WTC11 (cell line): ENCODE results near the gene MID1. TPM values are rescaled to one million over a fixed set of nuclear protein-coding genes. Genes with fewer than 3 reads are reported as not detected.

ENCODE experiments used
- ATAC-seq: fragments of 200-7000 bp; cut with Tn5 transposase; 2 replicates; pipeline ENCODE4 v1.10.0; 2021; ENCODE audit warnings: mild to moderate bottlenecking, moderate library complexity
- CTCF ChIA-PET: fragments of 300-600 bp; sonication (Branson Sonifier 250); formaldehyde crosslinking; loops from one replicate; lab custom pipeline; 2021; ENCODE audit warnings: antibody characterized with exemption; lab: Charles Lee
- POLR2A ChIA-PET: fragments of 350-600 bp; sonication (Branson Sonifier 250); formaldehyde crosslinking; loops from one replicate; lab custom pipeline; 2021; ENCODE audit warnings: antibody characterized with exemption; lab: Charles Lee
- DNase-seq: peaks from one replicate; pipeline ENCODE4 v3.0.0; 2021; ENCODE audit warnings: low spot score
- H3K27ac Mint-ChIP-seq: 2 replicates; pipeline ENCODE4 v1.8.0; 2021; ENCODE audit warnings: mixed read lengths
- H3K27me3 Mint-ChIP-seq: 2 replicates; pipeline ENCODE4 v1.8.0; 2021; ENCODE audit warnings: low read depth, mild to moderate bottlenecking, moderate library complexity, mixed read lengths
- H3K36me3 Mint-ChIP-seq: 2 replicates; pipeline ENCODE4 v1.8.0; 2021; ENCODE audit warnings: mixed read lengths
- H3K4me1 Mint-ChIP-seq: 2 replicates; pipeline ENCODE4 v1.8.0; 2022; ENCODE audit warnings: mixed read lengths
- H3K4me3 Mint-ChIP-seq: 2 replicates; pipeline ENCODE4 v1.8.0; 2021; ENCODE audit warnings: mild to moderate bottlenecking, moderate library complexity, mixed read lengths
- H3K9me3 Mint-ChIP-seq: 2 replicates; pipeline ENCODE4 v1.8.0; 2021; ENCODE audit warnings: mixed read lengths
- AR ChIP-seq: fragments of 250-450 bp; sonication (Bioruptor Pico); IDR thresholded peaks from 2 replicates; pipeline ENCODE4 v1.9.0; 2021; ENCODE audit warnings: mild to moderate bottlenecking
- ARID4B ChIP-seq: sonication (generic); formaldehyde crosslinking; IDR thresholded peaks from 2 replicates; pipeline ENCODE4 v1.8.0; 2023; ENCODE audit warnings: missing genetic modification reagents, mild to moderate bottlenecking, borderline replicate concordance
- ATF3 ChIP-seq: sonication (generic); formaldehyde crosslinking; conservative IDR thresholded peaks from 2 replicates; pipeline ENCODE4 v1.8.1; 2022; ENCODE audit warnings: mild to moderate bottlenecking, missing genetic modification reagents
- CDX4 ChIP-seq: fragments of 250-450 bp; sonication (Bioruptor Pico); IDR thresholded peaks from 2 replicates; pipeline ENCODE4 v1.9.0; 2021; ENCODE audit warnings: moderate library complexity, mild to moderate bottlenecking, inconsistent platforms, borderline replicate concordance
- E2F4 ChIP-seq: sonication (generic); formaldehyde crosslinking; IDR thresholded peaks from 2 replicates; pipeline ENCODE4 v1.8.1; 2022; ENCODE audit warnings: low read depth, mild to moderate bottlenecking, moderate library complexity, missing genetic modification reagents, borderline replicate concordance
- ERG ChIP-seq: fragments of 250-450 bp; sonication (Bioruptor Pico); IDR thresholded peaks from 2 replicates; pipeline ENCODE4 v1.8.0; 2021; ENCODE audit warnings: mild to moderate bottlenecking
- FOXJ3 ChIP-seq: sonication (generic); formaldehyde crosslinking; IDR thresholded peaks from 2 replicates; pipeline ENCODE4 v1.9.0; 2021; ENCODE audit warnings: missing genetic modification reagents, mild to moderate bottlenecking, borderline replicate concordance
- FOXP1 ChIP-seq: sonication (generic); formaldehyde crosslinking; IDR thresholded peaks from 2 replicates; pipeline ENCODE4 v1.8.0; 2022; ENCODE audit warnings: missing genetic modification reagents, mild to moderate bottlenecking, moderate library complexity, borderline replicate concordance
- IRF1 ChIP-seq: sonication (generic); formaldehyde crosslinking; IDR thresholded peaks from 2 replicates; pipeline ENCODE4 v1.8.0; 2023; ENCODE audit warnings: missing genetic modification reagents
- IRF2 ChIP-seq: sonication (generic); formaldehyde crosslinking; IDR thresholded peaks from 2 replicates; pipeline ENCODE4 v1.8.0; 2022; ENCODE audit warnings: low read depth, missing genetic modification reagents, borderline replicate concordance
- JUN ChIP-seq: sonication (generic); formaldehyde crosslinking; IDR thresholded peaks from 2 replicates; pipeline ENCODE4 v1.8.0; 2023; ENCODE audit warnings: mild to moderate bottlenecking, missing genetic modification reagents
- NFATC4 ChIP-seq: fragments of 250-450 bp; sonication (Bioruptor Pico); IDR thresholded peaks from 2 replicates; pipeline ENCODE4 v1.9.0; 2021; ENCODE audit warnings: mild to moderate bottlenecking
- SMAD4 ChIP-seq: sonication (generic); formaldehyde crosslinking; IDR thresholded peaks from 2 replicates; pipeline ENCODE4 v1.8.0; 2022; ENCODE audit warnings: mild to moderate bottlenecking, missing genetic modification reagents
- SOX15 ChIP-seq: fragments of 250-450 bp; sonication (Bioruptor Pico); IDR thresholded peaks from 2 replicates; pipeline ENCODE4 v1.9.0; 2021; ENCODE audit warnings: mild to moderate bottlenecking
- SP1 ChIP-seq: sonication (generic); formaldehyde crosslinking; conservative IDR thresholded peaks from 2 replicates; pipeline ENCODE4 v1.8.1; 2022; ENCODE audit warnings: missing genetic modification reagents
- TCF7 ChIP-seq: sonication (generic); formaldehyde crosslinking; IDR thresholded peaks from 2 replicates; pipeline ENCODE4 v1.8.0; 2022; ENCODE audit warnings: mild to moderate bottlenecking, low read depth, missing genetic modification reagents, moderate library complexity
- ZBTB21 ChIP-seq: sonication (generic); formaldehyde crosslinking; IDR thresholded peaks from 2 replicates; pipeline ENCODE4 v1.8.1; 2023; ENCODE audit warnings: mild to moderate bottlenecking, missing genetic modification reagents, borderline replicate concordance
- ZNF219 ChIP-seq: sonication (generic); formaldehyde crosslinking; IDR thresholded peaks from 2 replicates; pipeline ENCODE4 v1.8.0; 2023; ENCODE audit warnings: missing genetic modification reagents, mild to moderate bottlenecking, borderline replicate concordance
- ZNF317 ChIP-seq: sonication (generic); formaldehyde crosslinking; IDR thresholded peaks from 2 replicates; pipeline ENCODE4 v1.8.1; 2023; ENCODE audit warnings: low read depth, mild to moderate bottlenecking, moderate library complexity, missing genetic modification reagents, borderline replicate concordance
- total RNA-seq: library from RNA; stranded (reverse); gene quantifications from 3 replicates; pipeline ENCODE4 v1.2.3, GENCODE V29; 2021

Gene MID1
- total RNA-seq, 1 experiment from 2014 or later = 52.2 TPM

GRCh38 chrX:10467793-10468192 is 152.6 kb downstream of the MID1 start:
- Mint-ChIP-seq H3K4me1 (peaks cover 18% of the 10 kb centered on the region), H3K27ac (no peak overlapping the region), H3K9me3 (no peaks in the 10 kb centered on the region), H3K36me3 (peaks cover 52% of the 10 kb centered on the region)
- POLR2A ChIA-PET = no interaction called here
- DNase-seq = no peak
- TF ChIP-seq IRF2 = no peak
- no peak for TF ChIP-seq SMAD4 (CRISPR knock-in tag)
- no peak for TF ChIP-seq ZNF219 (CRISPR knock-in tag)
- no peak for TF ChIP-seq ZBTB21 (CRISPR knock-in tag)
- no peak for TF ChIP-seq AR (CRISPR knock-in tag)
- no peak for TF ChIP-seq FOXP1
- no peak for TF ChIP-seq CDX4
- TF ChIP-seq SP1 = no peak
- TF ChIP-seq FOXJ3 (CRISPR knock-in tag) = no peak
- no peak for TF ChIP-seq ARID4B (CRISPR knock-in tag)
- TF ChIP-seq ERG = no peak
- TF ChIP-seq, all 79 proteins: peak for 0
- ATAC-seq = no peak
- H3K4me3 Mint-ChIP-seq = no peak overlapping the region
- CTCF ChIA-PET = interaction anchor here (0.5 kb wide), 1 partner anchor 276 kb away, joined by 4 read pairs; no protein-coding TSS in a partner anchor
- no peaks in the 10 kb centered on the region for H3K27me3 Mint-ChIP-seq

- no peak overlapping the region for H3K4me3 Mint-ChIP-seq
- TF ChIP-seq ATF3 = no peak
- TF ChIP-seq TCF7 (CRISPR knock-in tag) = no peak
- TF ChIP-seq IRF1 (CRISPR knock-in tag) = no peak
- TF ChIP-seq NFATC4 (CRISPR knock-in tag) = no peak
- TF ChIP-seq ZNF317 (CRISPR knock-in tag) = no peak
- TF ChIP-seq E2F4 (CRISPR knock-in tag) = no peak
- no peak for TF ChIP-seq JUN (CRISPR knock-in tag)
- TF ChIP-seq SP1 = no peak
- TF ChIP-seq IRF2 = no peak
- no peak for TF ChIP-seq SOX15 (CRISPR knock-in tag)
- peaks cover 32% of the 10 kb centered on the region for H3K4me1 Mint-ChIP-seq
- H3K36me3 Mint-ChIP-seq = peaks cover 40% of the 10 kb centered on the region
- H3K27ac Mint-ChIP-seq = peak overlapping the region; percentile 53; the same call in 1 of the 2 replicates
- no peak for DNase-seq
- POLR2A ChIA-PET = no interaction called here
- no peaks in the 10 kb centered on the region for H3K27me3 Mint-ChIP-seq
- CTCF ChIA-PET = no interaction called here
- no peaks in the 10 kb centered on the region for H3K9me3 Mint-ChIP-seq
- ATAC-seq = no peak
These were observed 155.1 kb downstream of the MID1 start for GRCh38 chrX:10465254-10465653.
